GM12801 (cell line): ENCODE measurements around the gene FMO3.

Experiments used
- TF ChIP-seq, protein P1 (sequence below): IDR thresholded peaks from one replicate; pipeline ENCODE4 v1.5.1; 2011; ENCODE audit warnings: control low read depth; ENCODE audit not compliant: insufficient read length; ENCODE audit errors: extremely low read depth

FMO3 gene

DNA sequence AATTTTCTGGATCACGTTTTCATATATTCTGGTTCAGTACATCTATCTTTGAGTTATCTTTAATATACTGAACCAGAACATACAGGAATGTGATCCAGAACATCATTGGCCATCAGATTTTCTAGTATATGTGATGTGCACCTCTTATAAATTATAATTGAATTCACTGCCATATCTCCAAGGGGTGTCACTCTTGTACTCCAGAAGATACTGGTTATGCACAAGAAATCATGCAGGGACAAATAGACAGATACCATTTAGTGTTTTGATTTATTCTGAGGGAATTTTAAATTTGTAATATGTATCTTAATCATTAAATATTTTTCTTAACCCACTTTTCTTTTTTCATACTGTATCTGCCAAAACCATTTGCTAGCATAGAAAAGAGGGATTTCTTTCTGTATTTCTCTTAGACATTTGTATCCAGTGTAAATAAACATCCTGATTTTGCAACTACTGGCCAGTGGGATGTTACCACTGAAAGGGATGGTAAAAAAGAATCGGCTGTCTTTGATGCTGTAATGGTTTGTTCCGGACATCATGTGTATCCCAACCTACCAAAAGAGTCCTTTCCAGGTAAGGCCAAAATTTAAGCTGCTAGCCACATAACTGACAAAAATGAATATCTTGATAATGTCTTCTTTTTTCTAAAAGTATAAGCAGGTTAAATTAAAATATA, 16.7 kb downstream of the FMO3 start:
- TF ChIP-seq, protein P1, sequence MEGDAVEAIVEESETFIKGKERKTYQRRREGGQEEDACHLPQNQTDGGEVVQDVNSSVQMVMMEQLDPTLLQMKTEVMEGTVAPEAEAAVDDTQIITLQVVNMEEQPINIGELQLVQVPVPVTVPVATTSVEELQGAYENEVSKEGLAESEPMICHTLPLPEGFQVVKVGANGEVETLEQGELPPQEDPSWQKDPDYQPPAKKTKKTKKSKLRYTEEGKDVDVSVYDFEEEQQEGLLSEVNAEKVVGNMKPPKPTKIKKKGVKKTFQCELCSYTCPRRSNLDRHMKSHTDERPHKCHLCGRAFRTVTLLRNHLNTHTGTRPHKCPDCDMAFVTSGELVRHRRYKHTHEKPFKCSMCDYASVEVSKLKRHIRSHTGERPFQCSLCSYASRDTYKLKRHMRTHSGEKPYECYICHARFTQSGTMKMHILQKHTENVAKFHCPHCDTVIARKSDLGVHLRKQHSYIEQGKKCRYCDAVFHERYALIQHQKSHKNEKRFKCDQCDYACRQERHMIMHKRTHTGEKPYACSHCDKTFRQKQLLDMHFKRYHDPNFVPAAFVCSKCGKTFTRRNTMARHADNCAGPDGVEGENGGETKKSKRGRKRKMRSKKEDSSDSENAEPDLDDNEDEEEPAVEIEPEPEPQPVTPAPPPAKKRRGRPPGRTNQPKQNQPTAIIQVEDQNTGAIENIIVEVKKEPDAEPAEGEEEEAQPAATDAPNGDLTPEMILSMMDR: no peak

- TF ChIP-seq, protein P1: no peak
Observed at GRCh38 chr1:171107969-171108368, 17.3 kb downstream of the FMO3 start.

DNA sequence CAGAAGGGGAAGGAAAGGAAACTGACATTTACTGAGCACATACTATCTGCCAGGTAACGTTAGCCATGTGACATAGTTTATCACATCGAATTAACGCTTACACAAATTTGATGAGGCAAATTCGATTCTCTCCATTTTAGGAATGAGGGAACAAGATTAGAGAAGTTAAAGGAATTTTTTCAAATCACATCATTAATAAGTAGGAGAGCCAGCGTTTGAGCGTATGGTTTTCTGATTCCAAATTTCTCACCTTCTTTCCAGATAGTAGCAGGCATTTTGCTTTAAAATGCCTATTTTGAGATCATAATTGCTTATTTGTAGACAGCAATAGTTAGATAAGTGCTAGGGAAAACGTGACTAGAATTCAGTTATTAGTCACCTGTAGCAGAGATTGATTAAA, 19.3 kb downstream of the FMO3 start:
- TF ChIP-seq, protein P1: no peak

DNA sequence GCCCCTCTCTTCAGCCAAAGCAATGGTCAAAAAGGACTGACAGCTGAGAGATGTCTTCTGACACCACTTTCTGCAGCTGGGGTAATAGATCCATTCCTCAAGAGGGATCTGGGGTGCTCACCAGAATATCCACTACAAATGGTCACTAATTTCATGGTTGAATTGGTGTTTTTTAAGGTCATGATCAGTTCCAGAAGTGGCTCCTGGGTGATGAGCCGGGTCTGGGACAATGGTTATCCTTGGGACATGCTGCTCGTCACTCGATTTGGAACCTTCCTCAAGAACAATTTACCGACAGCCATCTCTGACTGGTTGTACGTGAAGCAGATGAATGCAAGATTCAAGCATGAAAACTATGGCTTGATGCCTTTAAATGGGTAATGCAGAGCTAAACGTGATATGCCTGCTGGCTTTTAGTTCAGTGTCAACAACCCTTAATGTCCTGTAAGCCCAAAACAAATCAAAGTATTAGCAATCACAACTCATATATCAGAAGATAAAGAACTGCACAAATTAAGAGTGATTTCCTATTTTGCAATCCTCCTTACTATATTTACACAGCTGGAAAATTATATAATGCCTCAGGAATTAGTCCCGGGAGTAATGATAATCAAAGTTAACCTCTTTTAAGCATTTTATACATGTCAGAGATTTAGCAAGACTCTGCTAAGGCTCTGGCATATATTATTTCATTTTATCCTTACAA, 20.1 kb downstream of the FMO3 start:
- TF ChIP-seq, protein P1: no peak

DNA sequence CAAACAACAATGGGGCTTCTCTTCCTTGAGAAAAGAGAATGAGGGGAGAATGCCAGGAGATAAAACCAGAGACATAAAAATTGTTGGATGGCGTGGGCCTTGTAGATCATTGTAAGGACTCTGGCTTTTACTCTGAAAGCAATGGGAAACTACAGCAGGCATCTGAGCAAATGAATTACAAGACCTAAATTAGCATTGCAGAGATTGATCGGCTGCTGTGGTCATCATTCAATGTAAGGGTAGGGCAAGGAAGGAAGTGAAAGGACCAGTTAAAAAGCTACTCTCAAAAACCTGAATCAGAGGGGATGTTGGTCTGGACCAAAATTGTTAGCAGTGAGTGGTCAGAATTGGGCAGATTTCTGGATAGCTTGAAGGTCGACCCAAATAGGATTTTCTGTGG, 21.4 kb downstream of the FMO3 start:
- TF ChIP-seq, protein P1: no peak

- TF ChIP-seq, protein P1: no peak
Observed at GRCh38 chr1:171113382-171113781, 22.7 kb downstream of the FMO3 start.

- TF ChIP-seq, protein P1: no peak
Observed at GRCh38 chr1:171115280-171115897, 24.7 kb downstream of the FMO3 start.
